SKM-1 treated with dmso at 0.1 percent for 144 hours (cell line): ENCODE measurements around the gene THSD4.

Experiments
- DNase-seq: peaks from one replicate; lab custom pipeline; 2025; ENCODE audit not compliant: unreplicated experiment; lab: John Stamatoyannopoulos, UW

Gene THSD4

GRCh38 chr15:71515375-71516186 lies 400.3 kb downstream of the THSD4 start:
- no peak for DNase-seq

DNA sequence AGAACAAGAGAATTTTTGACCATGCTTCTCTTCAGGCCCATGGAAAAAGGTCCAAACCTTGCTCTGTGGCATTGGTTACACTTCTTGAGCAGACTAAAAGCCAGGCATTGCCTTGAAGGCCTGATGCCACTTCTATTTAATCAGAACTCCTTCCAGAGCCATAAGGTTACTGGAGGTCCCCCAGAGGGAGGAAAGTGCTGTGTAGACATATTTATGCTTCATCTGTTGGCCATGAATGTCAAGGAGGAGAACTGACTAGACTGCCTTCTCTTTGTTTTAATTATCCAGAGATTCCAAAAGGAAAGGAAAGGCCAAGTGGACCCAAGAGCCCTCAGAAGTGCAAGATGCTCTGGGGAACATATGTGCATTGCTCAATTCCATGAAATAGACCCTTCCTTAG lies 402.5 kb downstream of the THSD4 start:
- no peak for DNase-seq

GRCh38 chr15:71518661-71519060 lies 403.4 kb downstream of the THSD4 start:
- DNase-seq, result no peak

DNA sequence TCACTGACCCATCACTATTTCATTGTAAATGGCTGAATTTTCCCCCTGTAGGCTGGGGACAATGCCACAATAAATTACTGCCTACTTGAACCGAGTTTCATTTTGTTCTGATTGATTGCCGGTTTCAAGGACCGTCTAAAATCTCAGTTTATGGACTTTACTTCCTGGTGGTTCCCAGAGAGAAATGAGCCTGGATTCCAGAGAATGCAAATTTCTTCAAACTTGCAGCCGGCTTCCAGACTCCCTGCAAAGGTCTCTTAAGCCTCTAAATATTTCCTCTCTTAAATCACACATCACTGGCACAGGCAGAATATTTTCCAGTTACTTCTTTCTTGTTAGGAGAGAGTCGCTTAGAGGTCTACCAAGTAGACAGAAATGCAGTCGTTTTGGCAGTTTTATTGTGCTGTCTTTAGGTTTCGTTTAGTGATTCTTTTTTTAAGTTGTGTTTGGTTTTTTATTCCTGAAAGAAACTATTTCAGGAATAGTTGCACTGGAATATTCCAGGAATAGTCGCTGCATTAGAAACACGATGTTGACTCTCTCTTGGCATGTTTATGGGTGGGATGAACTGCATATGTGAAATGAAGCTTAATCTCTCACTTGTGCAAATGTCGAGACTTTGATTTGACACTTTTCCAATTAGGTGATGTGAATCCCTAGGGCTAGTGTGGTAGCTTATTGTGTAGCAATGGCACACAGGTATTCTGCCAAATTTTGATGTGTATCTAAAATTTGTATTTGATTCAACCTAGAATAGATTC lies 411.0 kb downstream of the THSD4 start:
- no peak for DNase-seq

GRCh38 chr15:71529361-71529760 lies 414.1 kb downstream of the THSD4 start:
- no peak for DNase-seq

- no peak for DNase-seq
Observed at GRCh38 chr15:71530116-71530515, 414.8 kb downstream of the THSD4 start.

GRCh38 chr15:71532994-71533393 lies 417.7 kb downstream of the THSD4 start:
- peak; percentile 19 for DNase-seq

GRCh38 chr15:71538181-71538580 lies 422.9 kb downstream of the THSD4 start:
- DNase-seq, result no peak

GRCh38 chr15:71541746-71542145 lies 426.5 kb downstream of the THSD4 start:
- DNase-seq, result no peak

- DNase-seq, result no peak
Observed at GRCh38 chr15:71542836-71543235, 427.6 kb downstream of the THSD4 start.

- no peak for DNase-seq
Observed at GRCh38 chr15:71543413-71543812, 428.1 kb downstream of the THSD4 start.

- no peak for DNase-seq
Observed at GRCh38 chr15:71545223-71545760, 430.0 kb downstream of the THSD4 start.

DNA sequence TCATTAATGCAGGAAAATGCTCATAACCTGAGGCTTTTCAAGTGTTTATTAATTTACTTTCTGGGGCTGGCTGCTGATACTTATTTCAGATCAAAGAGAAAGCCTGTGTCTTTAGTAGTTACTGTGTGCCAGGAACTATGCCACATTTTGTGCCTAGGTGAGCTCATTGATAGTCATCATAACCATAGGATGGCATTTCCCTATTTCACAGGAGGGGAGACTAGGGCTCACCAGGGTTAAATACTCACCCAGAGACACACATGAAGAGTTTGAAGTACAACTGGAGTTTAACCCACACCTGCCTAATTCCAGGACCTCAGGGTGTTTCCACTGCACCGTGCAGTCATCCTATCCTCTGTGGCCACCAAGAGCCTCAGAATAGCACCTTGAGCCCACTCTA lies 430.7 kb downstream of the THSD4 start:
- no peak for DNase-seq

- no peak for DNase-seq
Observed at GRCh38 chr15:71547011-71547410, 431.7 kb downstream of the THSD4 start.

GRCh38 chr15:71548401-71548807 lies 433.1 kb downstream of the THSD4 start:
- no peak for DNase-seq

- DNase-seq, result no peak
Observed at GRCh38 chr15:71549091-71549490, 433.8 kb downstream of the THSD4 start.

DNA sequence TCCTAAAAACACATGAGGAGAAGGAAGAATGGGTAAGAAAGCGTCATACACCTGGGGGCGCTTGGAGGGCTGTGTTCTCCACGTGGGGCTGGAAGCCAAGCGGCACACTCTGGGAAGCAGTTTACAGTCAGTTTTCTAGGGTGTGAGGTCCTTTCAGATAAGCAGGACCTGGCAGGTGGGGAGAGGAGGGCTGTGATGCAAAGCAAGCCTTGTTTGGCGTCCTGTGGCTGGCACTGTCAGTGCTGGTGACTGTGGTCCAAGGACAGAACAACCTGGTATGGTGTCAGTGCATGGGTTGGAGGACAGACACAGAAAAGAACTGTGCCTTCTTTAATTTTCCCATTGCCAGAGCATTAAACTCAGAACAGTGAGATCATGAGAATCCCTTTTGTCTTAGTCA lies 434.4 kb downstream of the THSD4 start:
- DNase-seq, result no peak

- no peak for DNase-seq
Observed at GRCh38 chr15:71551566-71551965, 436.3 kb downstream of the THSD4 start.

DNA sequence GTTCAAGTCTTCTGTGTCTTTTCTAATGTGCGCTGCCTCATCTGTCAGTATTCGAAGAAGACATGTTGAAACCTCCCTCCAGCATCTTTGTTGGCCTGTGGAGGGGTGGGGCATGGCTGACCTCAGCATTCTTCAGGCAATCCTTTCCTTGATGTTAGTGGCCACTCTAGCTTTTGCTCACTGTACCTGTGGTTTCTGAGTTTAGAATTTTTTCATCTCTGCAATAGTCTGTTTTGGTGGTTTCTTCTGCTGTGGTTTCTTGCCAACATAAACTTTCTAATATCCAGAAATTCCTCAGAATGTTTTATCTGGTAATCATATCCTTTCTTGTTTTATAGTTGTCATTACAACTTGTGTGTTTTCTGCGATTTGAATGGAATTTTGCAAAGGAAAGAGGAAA lies 443.8 kb downstream of the THSD4 start:
- no peak for DNase-seq

GRCh38 chr15:71559616-71560015 lies 444.3 kb downstream of the THSD4 start:
- no peak for DNase-seq

GRCh38 chr15:71562251-71562650 lies 447.0 kb downstream of the THSD4 start:
- DNase-seq, result no peak

GRCh38 chr15:71564217-71564616 lies 448.9 kb downstream of the THSD4 start:
- DNase-seq, result no peak
